GM18499 (cell line): ENCODE data around the gene STRA6.

ENCODE experiments used
- ATAC-seq: cut with Tn5 transposase; IDR thresholded peaks from one replicate; pipeline ENCODE4 v1.9.1; 2021; ENCODE audit warnings: moderate number of reproducible peaks; ENCODE audit not compliant: insufficient read depth, unreplicated experiment

Gene STRA6

GRCh38 chr15:74184582-74185091, 17.9 kb downstream of the STRA6 start:
- ATAC-seq = no peak

- no peak for ATAC-seq
These were observed 20.5 kb downstream of the STRA6 start for GRCh38 chr15:74182131-74182530.

- no peak for ATAC-seq
These were observed 21.5 kb downstream of the STRA6 start for GRCh38 chr15:74180881-74181602.

- no peak for ATAC-seq
These were observed 22.4 kb downstream of the STRA6 start for GRCh38 chr15:74179983-74180880.

- ATAC-seq = no peak
These were observed 23.3 kb downstream of the STRA6 start for GRCh38 chr15:74179101-74179841.

- no peak for ATAC-seq
These were observed 24.1 kb downstream of the STRA6 start for GRCh38 chr15:74178326-74179100.

GRCh38 chr15:74176262-74177214, 26.0 kb downstream of the STRA6 start:
- no peak for ATAC-seq

GRCh38 chr15:74175271-74176191, 27.1 kb downstream of the STRA6 start:
- no peak for ATAC-seq

- ATAC-seq = no peak
These were observed 27.7 kb downstream of the STRA6 start for GRCh38 chr15:74174958-74175253.

- ATAC-seq = no peak
These were observed 28.2 kb downstream of the STRA6 start for GRCh38 chr15:74174219-74174957.

- ATAC-seq = no peak
These were observed 29.0 kb downstream of the STRA6 start, which contains the start of gene ISLR for GRCh38 chr15:74173380-74174218. ISLR (plus strand) TSS chr15:74173710; CDS start chr15:74174859, 1,149 bp downstream.

GRCh38 chr15:74172701-74173379, 29.7 kb downstream of the STRA6 start:
- no peak for ATAC-seq

- no peak for ATAC-seq
These were observed 30.5 kb downstream of the STRA6 start for GRCh38 chr15:74171965-74172541.

GRCh38 chr15:74170875-74171578, 31.6 kb downstream of the STRA6 start:
- ATAC-seq = no peak
